Measurements from ENCODE around the gene SERPINB12.

- TF ChIP-seq POLR2A (IDR thresholded peaks at IDR 0.05) (no peak), CTCF (IDR thresholded peaks at IDR 0.05) (no peak), EP300 (IDR thresholded peaks at IDR 0.05) (no peak), POLR2AphosphoS5 (IDR thresholded peaks at IDR 0.05) (no peak)
These were observed 44.3 kb downstream of the SERPINB12 start for GRCh38 chr18:63586431-63586830.

All from stomach (tissue), 4 donors.